GM21786 (cell line): Measurements from ENCODE around the gene GNAI2.

ENCODE experiments used
- ATAC-seq: cut with Tn5 transposase; IDR thresholded peaks from one replicate; pipeline ENCODE4 v1.9.1; 2021; ENCODE audit not compliant: unreplicated experiment

GNAI2 gene

GRCh38 chr3:50295553-50296431 lies 59.8 kb downstream of the GNAI2 start:
- no peak for ATAC-seq

DNA sequence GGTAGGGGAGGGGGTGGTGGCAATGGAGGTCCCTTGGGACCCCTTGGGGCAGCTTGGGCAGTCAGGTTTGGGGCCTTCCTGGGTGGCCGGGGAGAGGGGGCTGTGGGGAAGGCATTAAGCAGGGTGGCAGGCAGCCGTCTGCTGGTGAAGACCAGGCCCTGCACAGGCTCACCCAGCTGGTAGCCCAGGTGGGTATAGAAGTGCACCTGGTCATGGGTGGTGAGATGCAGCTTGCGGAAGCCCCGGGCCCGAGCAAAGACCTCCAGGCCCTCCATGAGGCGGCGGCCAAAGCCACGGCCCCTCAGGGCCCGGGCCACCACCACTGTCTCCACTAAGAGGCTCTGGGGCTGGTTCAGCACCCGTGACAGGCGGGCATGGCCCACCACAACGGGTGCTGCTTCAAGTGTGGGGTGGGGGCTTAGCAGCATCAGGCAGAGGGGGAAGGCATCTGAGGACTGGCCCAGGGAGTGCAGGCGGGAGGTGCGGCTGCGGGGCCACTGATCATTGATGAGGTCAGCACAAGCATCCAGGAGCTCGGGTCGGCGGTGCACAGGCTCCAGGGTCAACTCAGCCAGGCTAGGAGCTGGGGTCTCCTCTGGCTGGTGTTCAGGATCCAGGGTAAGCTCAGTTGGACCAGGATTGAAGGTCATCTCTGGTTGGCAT lies 60.8 kb downstream of the GNAI2 start:
- ATAC-seq: no peak

- no peak for ATAC-seq
Measured at GRCh38 chr3:50297384-50297775, 61.4 kb downstream of the GNAI2 start.

GRCh38 chr3:50297896-50298725 lies 62.1 kb downstream of the GNAI2 start:
- ATAC-seq: no peak

- peak; percentile 88 for ATAC-seq
Measured at GRCh38 chr3:50298836-50299637, 63.0 kb downstream of the GNAI2 start, which contains the start of the genes HYAL3 and NAA80. HYAL3 (minus strand) TSS chr3:50299405; CDS start chr3:50295602, 3,803 bp downstream. NAA80 (minus strand) TSS chr3:50299405; CDS start chr3:50297463, 1,942 bp downstream.

- no peak for ATAC-seq
Measured at GRCh38 chr3:50299638-50299928, 63.6 kb downstream of the GNAI2 start.

- ATAC-seq: no peak
Measured at GRCh38 chr3:50299929-50300680, 64.1 kb downstream of the GNAI2 start.

GRCh38 chr3:50300681-50301254 lies 64.8 kb downstream of the GNAI2 start:
- no peak for ATAC-seq

GRCh38 chr3:50302095-50303012 lies 66.3 kb downstream of the GNAI2 start:
- no peak for ATAC-seq

- no peak for ATAC-seq
Measured at GRCh38 chr3:50303013-50303815, 67.2 kb downstream of the GNAI2 start, which contains the start of gene HYAL1. HYAL1 (minus strand) TSS chr3:50303574; CDS start chr3:50302956, 618 bp downstream.

DNA sequence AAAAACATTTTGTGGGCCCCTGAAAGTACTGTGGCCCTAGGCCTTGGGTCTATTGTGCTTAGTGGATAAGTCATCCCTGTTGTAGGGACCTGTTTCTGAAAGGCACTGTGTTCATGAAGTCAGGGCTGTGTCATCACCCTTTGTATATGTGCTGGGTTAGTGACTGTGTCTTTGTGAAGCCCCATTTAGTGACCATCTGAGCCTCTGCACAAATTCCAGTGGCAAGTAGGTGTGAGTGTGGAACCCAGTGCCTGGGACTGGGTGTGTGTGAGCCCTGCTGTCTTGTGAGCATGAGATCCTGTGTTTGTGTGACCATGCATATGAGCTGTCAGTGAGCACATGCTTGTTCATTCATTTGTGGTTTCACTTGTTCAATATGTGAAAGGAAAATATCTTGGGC lies 68.6 kb downstream of the GNAI2 start:
- ATAC-seq: no peak
